Astrocyte (in vitro differentiated cells and primary cell): ENCODE results near the gene COL6A1. TPM values are rescaled to one million over a fixed set of nuclear protein-coding genes. Genes with fewer than 3 reads are reported as not detected.

Experiments
- DNase-seq: peaks from one replicate; pipeline ENCODE4 v3.0.0-alpha.2; 2010; ENCODE audit warnings: low read depth
- FAIRE-seq: peaks from 2 replicates; lab custom pipeline; 2011; peaks lifted over from hg19 to GRCh38; lab: Jason Lieb, UNC
- H2AFZ ChIP-seq: 2 replicates; pipeline ENCODE4 v1.6.0; 2012; ENCODE audit warnings: low read depth, low read length, inconsistent platforms
- H3K27ac ChIP-seq: 2 replicates; pipeline ENCODE4 v1.5.1; 2011; ENCODE audit warnings: low read depth, low read length, inconsistent platforms
- H3K27me3 ChIP-seq: 2 replicates; pipeline ENCODE4 v1.6.0; 2011; ENCODE audit warnings: low read length, inconsistent platforms; ENCODE audit not compliant: insufficient read depth
- H3K36me3 ChIP-seq: 2 replicates; pipeline ENCODE4 v1.5.1; 2011; ENCODE audit warnings: low read length, inconsistent platforms; ENCODE audit not compliant: insufficient read depth
- H3K4me1 ChIP-seq: 2 replicates; pipeline ENCODE4 v1.5.1; 2011; ENCODE audit warnings: low read length, inconsistent platforms; ENCODE audit not compliant: insufficient read depth
- H3K4me2 ChIP-seq: 2 replicates; pipeline ENCODE4 v1.6.0; 2012; ENCODE audit warnings: low read length, inconsistent platforms
- H3K4me3 ChIP-seq: 2 replicates; pipeline ENCODE4 v1.5.1; 2011; ENCODE audit warnings: low read depth, mild to moderate bottlenecking, low read length, inconsistent platforms; ENCODE audit not compliant: insufficient read depth
- H3K79me2 ChIP-seq: 2 replicates; pipeline ENCODE4 v1.6.0; 2012; ENCODE audit warnings: mild to moderate bottlenecking, low read length, inconsistent platforms; ENCODE audit not compliant: insufficient read depth
- H3K9ac ChIP-seq: 2 replicates; pipeline ENCODE4 v1.6.0; 2012; ENCODE audit warnings: mild to moderate bottlenecking, low read length, inconsistent platforms
- H3K9me3 ChIP-seq: 2 replicates; pipeline ENCODE4 v1.5.1; 2012; ENCODE audit warnings: low read depth, mild to moderate bottlenecking, low read length, inconsistent platforms; ENCODE audit not compliant: insufficient read depth
- H4K20me1 ChIP-seq: 2 replicates; pipeline ENCODE4 v1.6.0; 2012; ENCODE audit warnings: low read length, inconsistent platforms; ENCODE audit not compliant: insufficient read depth
- H3K27ac Mint-ChIP-seq: one replicate; pipeline ENCODE4 v1.8.0; 2021; ENCODE audit warnings: mild to moderate bottlenecking, mixed read lengths; ENCODE audit not compliant: unreplicated experiment
- H3K27me3 Mint-ChIP-seq: one replicate; pipeline ENCODE4 v1.8.0; 2021; ENCODE audit warnings: low read depth, mixed read lengths; ENCODE audit not compliant: unreplicated experiment
- H3K36me3 Mint-ChIP-seq: one replicate; pipeline ENCODE4 v1.8.0; 2021; ENCODE audit warnings: low read depth, mixed read lengths; ENCODE audit not compliant: unreplicated experiment
- H3K4me1 Mint-ChIP-seq: one replicate; pipeline ENCODE4 v1.8.0; 2021; ENCODE audit warnings: low read depth, mixed read lengths; ENCODE audit not compliant: unreplicated experiment
- H3K4me3 Mint-ChIP-seq: one replicate; pipeline ENCODE4 v1.8.0; 2021; ENCODE audit warnings: mild to moderate bottlenecking, moderate library complexity, mixed read lengths; ENCODE audit not compliant: unreplicated experiment
- H3K9me3 Mint-ChIP-seq: one replicate; pipeline ENCODE4 v1.8.0; 2021; ENCODE audit warnings: mild to moderate bottlenecking, mixed read lengths; ENCODE audit not compliant: unreplicated experiment
- EZH2 ChIP-seq: IDR thresholded peaks from 2 replicates; pipeline ENCODE4 v1.6.1; 2012; ENCODE audit warnings: mild to moderate bottlenecking, low read length, inconsistent platforms; ENCODE audit not compliant: insufficient read depth
- total RNA-seq: library from RNA; stranded (reverse); gene quantifications from 2 replicates; pipeline ENCODE4 v1.2.1, GENCODE V29; 2021
- TF ChIP-seq, protein P1 (sequence below): IDR thresholded peaks from 2 replicates; pipeline ENCODE4 v1.5.1; 2011; ENCODE audit warnings: low read depth, mild to moderate bottlenecking, inconsistent platforms, low read length, moderate library complexity; ENCODE audit not compliant: insufficient read depth

The COL6A1 gene
- total RNA-seq, 1 donor from 2014 or later: 131 TPM

DNA sequence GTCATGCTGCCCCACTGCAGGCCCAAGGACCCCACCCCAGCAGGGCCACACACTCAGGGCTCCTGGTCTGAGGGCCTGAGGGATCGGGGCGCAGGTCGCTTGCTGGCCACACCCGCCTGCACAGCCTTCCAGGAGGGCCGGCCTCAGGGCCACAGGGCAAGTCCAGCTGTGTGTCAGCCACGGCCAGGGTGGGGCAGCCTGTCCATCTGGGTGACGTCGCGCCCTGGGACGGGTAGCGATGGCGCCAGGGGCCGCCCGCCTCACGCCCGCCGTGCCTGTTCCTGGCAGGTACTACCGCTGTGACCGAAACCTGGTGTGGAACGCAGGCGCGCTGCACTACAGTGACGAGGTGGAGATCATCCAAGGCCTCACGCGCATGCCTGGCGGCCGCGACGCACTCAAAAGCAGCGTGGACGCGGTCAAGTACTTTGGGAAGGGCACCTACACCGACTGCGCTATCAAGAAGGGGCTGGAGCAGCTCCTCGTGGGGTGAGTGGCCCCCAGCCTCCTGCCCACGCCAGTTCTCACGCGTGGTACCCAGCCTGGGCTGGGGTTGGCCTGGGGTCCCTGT is 2.5 kb downstream of the COL6A1 start:
- H3K4me2 ChIP-seq: peak overlapping the region; percentile 99

DNA sequence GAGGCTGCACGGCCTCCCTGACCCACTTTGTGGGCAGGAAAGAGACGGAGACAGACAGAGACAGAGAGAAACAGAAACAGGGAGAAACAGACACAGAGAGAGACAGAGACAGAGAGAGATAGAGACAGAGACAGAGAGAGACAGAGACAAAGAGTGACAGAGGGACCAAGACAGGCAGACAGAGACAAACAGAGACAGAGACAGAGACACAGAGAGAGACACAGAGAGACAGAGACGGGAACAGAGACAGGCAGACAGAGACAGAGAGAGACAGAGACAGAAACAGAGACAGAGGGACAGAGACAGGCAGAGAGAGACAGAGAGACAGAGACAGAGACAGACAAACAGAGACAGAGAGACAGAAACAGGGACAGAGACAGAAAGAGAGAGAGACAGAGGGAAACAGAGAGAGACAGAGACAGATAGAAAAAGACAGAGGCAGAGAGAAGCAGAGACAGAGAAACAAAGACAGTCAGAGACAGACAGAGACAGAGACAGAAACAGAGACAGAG is 3.1 kb downstream of the COL6A1 start:
- DNase-seq: no peak
- Histone ChIP-seq H2AFZ (no peak overlapping the region), H3K4me2 (peak overlapping the region; percentile 99), H3K27me3 (no peaks in the 10 kb centered on the region), H3K27ac (no peak overlapping the region), H3K9me3 (no peaks in the 10 kb centered on the region), H3K36me3 (peaks cover 13% of the 10 kb centered on the region), H3K4me1 (peaks cover 37% of the 10 kb centered on the region), H3K79me2 (peaks cover 78% of the 10 kb centered on the region), H3K4me3 (peak overlapping the region; percentile 90), H3K9ac (peak overlapping the region; percentile 72), H4K20me1 (peaks cover 63% of the 10 kb centered on the region)
- TF ChIP-seq EZH2: no peak
- TF ChIP-seq, protein P1, sequence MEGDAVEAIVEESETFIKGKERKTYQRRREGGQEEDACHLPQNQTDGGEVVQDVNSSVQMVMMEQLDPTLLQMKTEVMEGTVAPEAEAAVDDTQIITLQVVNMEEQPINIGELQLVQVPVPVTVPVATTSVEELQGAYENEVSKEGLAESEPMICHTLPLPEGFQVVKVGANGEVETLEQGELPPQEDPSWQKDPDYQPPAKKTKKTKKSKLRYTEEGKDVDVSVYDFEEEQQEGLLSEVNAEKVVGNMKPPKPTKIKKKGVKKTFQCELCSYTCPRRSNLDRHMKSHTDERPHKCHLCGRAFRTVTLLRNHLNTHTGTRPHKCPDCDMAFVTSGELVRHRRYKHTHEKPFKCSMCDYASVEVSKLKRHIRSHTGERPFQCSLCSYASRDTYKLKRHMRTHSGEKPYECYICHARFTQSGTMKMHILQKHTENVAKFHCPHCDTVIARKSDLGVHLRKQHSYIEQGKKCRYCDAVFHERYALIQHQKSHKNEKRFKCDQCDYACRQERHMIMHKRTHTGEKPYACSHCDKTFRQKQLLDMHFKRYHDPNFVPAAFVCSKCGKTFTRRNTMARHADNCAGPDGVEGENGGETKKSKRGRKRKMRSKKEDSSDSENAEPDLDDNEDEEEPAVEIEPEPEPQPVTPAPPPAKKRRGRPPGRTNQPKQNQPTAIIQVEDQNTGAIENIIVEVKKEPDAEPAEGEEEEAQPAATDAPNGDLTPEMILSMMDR: no peak
- Mint-ChIP-seq H3K4me1 (no peaks in the 10 kb centered on the region), H3K27me3 (peaks cover 6% of the 10 kb centered on the region), H3K9me3 (peaks cover 4% of the 10 kb centered on the region), H3K4me3 (no peak overlapping the region), H3K27ac (no peak overlapping the region), H3K36me3 (peaks cover 11% of the 10 kb centered on the region)
- no peak for FAIRE-seq

More for the DNA sequence above, 2.5 kb downstream of the COL6A1 start:
- peaks cover 42% of the 10 kb centered on the region for H3K4me1 ChIP-seq
- FAIRE-seq (no peak), DNase-seq (no peak)
- no peak overlapping the region for H3K4me3 Mint-ChIP-seq
- no peak overlapping the region for H3K27ac Mint-ChIP-seq
- H3K27me3 ChIP-seq: no peaks in the 10 kb centered on the region
- H3K4me3 ChIP-seq: peak overlapping the region; percentile 90
- H3K27ac ChIP-seq: no peak overlapping the region
- peaks cover 11% of the 10 kb centered on the region for H3K36me3 Mint-ChIP-seq
- no peak overlapping the region for H2AFZ ChIP-seq
- TF ChIP-seq, protein P1: no peak
- no peak for TF ChIP-seq EZH2
- H3K27me3 Mint-ChIP-seq: peaks cover 6% of the 10 kb centered on the region
- H3K36me3 ChIP-seq: peaks cover 13% of the 10 kb centered on the region
- H3K9ac ChIP-seq: peak overlapping the region; percentile 72
- H3K4me1 Mint-ChIP-seq: no peaks in the 10 kb centered on the region
- no peaks in the 10 kb centered on the region for H3K9me3 ChIP-seq
- peaks cover 72% of the 10 kb centered on the region for H3K79me2 ChIP-seq
- peaks cover 4% of the 10 kb centered on the region for H3K9me3 Mint-ChIP-seq
- H4K20me1 ChIP-seq: peaks cover 63% of the 10 kb centered on the region
